Measurements from ENCODE around the gene KRT27.

The KRT27 gene

GRCh38 chr17:40806131-40806530 lies 23.8 kb upstream of the KRT27 start:
- TF ChIP-seq, protein P1, sequence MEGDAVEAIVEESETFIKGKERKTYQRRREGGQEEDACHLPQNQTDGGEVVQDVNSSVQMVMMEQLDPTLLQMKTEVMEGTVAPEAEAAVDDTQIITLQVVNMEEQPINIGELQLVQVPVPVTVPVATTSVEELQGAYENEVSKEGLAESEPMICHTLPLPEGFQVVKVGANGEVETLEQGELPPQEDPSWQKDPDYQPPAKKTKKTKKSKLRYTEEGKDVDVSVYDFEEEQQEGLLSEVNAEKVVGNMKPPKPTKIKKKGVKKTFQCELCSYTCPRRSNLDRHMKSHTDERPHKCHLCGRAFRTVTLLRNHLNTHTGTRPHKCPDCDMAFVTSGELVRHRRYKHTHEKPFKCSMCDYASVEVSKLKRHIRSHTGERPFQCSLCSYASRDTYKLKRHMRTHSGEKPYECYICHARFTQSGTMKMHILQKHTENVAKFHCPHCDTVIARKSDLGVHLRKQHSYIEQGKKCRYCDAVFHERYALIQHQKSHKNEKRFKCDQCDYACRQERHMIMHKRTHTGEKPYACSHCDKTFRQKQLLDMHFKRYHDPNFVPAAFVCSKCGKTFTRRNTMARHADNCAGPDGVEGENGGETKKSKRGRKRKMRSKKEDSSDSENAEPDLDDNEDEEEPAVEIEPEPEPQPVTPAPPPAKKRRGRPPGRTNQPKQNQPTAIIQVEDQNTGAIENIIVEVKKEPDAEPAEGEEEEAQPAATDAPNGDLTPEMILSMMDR (conservative IDR thresholded peaks at IDR 0.05): no peak
- H3K27ac ChIP-seq: no peak overlapping the region

- peak overlapping the region; percentile 57 for H3K27ac ChIP-seq
- TF ChIP-seq, protein P1 (conservative IDR thresholded peaks at IDR 0.05): peak; percentile 96
Observed at GRCh38 chr17:40803617-40804082, 21.3 kb upstream of the KRT27 start.

- TF ChIP-seq, protein P1 (conservative IDR thresholded peaks at IDR 0.05): no peak
- H3K27ac ChIP-seq: no peak overlapping the region
Observed at GRCh38 chr17:40801157-40801556, 18.8 kb upstream of the KRT27 start.

- H3K27ac ChIP-seq: no peak overlapping the region
- TF ChIP-seq, protein P1 (conservative IDR thresholded peaks at IDR 0.05): no peak
Observed at GRCh38 chr17:40800381-40800780, 18.0 kb upstream of the KRT27 start.

- no peak within 1 kb of the TSS for H3K27ac ChIP-seq
- TF ChIP-seq, protein P1 (conservative IDR thresholded peaks at IDR 0.05): no peak
Observed at GRCh38 chr17:40799859-40800258, 17.5 kb upstream of the KRT27 start, which contains the start of gene KRT28. TSS of gene KRT28 (minus strand) at chr17:40799959. CDS start at chr17:40799893, 66 bp downstream.

GRCh38 chr17:40796846-40797245 lies 14.5 kb upstream of the KRT27 start:
- TF ChIP-seq, protein P1 (conservative IDR thresholded peaks at IDR 0.05): no peak
- H3K27ac ChIP-seq: no peak overlapping the region

- peak overlapping the region; percentile 73 for H3K27ac ChIP-seq
- TF ChIP-seq, protein P1 (conservative IDR thresholded peaks at IDR 0.05): no peak
Observed at GRCh38 chr17:40795019-40795667, 12.8 kb upstream of the KRT27 start.
